Suprapubic skin (tissue), 4 donors: ENCODE measurements around the gene SORCS2.

Experiments
- POLR2A ChIP-seq, 2 donors: fragments of 450-650 bp; IDR thresholded peaks; one replicate each; pipeline ENCODE4 v1.6.1; 2017; ENCODE audit warnings: antibody characterized with exemption in 2 of 2, mild to moderate bottlenecking in 2 of 2, moderate library complexity in 2 of 2
- POLR2AphosphoS5 ChIP-seq, 3 donors: sonication (generic); formaldehyde crosslinking; IDR thresholded peaks; one replicate each; pipeline ENCODE4 v1.6.1; 2017; ENCODE audit warnings: antibody characterized with exemption in 3 of 3
- TF ChIP-seq, protein P1 (sequence below), 2 donors: fragments of 200-600 bp in 1 of 2; fragments of 450-650 bp in 1 of 2; sonication (generic) in 1 of 2; IDR thresholded peaks; one replicate each; pipeline ENCODE4 v1.5.1; 2016 to 2019; ENCODE audit warnings: antibody characterized with exemption in 2 of 2, mild to moderate bottlenecking in 1 of 2, moderate library complexity in 1 of 2

DNA sequence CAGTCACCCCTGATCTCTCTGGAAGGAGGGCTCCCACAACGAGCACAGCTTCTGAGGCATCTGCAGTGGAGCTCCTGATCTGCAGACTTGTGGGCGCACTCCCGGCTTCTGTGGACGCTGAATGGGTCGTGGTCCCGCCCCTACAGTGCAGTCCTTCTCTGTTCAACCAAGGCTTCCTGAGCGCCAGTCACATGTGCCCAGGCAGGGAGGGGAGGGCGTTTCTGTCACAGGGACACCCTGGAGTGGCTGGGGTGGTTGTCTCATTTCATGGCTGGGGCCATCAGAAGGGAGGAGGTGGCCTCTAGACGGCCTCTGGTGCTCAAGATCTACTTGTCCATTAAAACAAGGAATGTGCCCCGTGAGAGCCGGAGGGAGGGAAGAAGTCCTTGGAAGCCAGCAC is 309.5 kb downstream of the SORCS2 start:
- TF ChIP-seq, protein P1, sequence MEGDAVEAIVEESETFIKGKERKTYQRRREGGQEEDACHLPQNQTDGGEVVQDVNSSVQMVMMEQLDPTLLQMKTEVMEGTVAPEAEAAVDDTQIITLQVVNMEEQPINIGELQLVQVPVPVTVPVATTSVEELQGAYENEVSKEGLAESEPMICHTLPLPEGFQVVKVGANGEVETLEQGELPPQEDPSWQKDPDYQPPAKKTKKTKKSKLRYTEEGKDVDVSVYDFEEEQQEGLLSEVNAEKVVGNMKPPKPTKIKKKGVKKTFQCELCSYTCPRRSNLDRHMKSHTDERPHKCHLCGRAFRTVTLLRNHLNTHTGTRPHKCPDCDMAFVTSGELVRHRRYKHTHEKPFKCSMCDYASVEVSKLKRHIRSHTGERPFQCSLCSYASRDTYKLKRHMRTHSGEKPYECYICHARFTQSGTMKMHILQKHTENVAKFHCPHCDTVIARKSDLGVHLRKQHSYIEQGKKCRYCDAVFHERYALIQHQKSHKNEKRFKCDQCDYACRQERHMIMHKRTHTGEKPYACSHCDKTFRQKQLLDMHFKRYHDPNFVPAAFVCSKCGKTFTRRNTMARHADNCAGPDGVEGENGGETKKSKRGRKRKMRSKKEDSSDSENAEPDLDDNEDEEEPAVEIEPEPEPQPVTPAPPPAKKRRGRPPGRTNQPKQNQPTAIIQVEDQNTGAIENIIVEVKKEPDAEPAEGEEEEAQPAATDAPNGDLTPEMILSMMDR (IDR thresholded peaks at IDR 0.05), result no peak
- no peak for TF ChIP-seq POLR2AphosphoS5 (IDR thresholded peaks at IDR 0.05)
- no peak for TF ChIP-seq POLR2A (IDR thresholded peaks at IDR 0.05)
